ENCODE measurements around the gene SORL1-AS1.

The SORL1-AS1 gene

DNA sequence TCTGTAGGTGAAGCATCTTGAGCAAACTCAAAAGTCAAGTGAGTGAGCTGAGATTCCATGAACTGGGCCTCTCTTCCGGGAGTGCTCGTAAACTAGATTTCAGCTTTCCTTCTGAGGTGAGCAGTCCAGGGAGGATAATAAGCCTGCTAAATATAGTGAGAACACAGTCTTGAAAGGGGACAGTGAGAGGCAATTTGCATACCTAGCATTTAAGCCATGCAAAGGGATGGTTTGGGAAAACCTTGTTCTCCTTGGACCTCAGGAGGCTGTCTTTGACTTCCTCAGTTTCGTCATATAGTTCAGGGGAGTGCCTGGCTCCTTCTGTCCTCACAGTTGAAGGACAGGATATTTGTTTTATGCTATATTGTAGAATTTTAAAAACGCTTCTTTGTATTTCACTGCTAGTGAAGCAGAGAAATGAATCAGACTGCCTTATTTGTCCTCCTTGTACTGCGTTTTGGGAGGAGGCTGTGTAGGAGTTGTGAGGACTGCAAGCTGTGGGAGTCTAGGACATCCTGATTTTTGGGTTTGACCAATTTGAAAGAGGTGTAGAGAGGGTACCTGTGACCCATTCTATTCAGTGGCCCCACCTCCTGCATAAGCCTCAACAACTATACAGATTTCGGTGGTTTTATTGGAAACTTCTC, 11.0 kb upstream of the SORL1-AS1 start:
- TF ChIP-seq, protein P1, sequence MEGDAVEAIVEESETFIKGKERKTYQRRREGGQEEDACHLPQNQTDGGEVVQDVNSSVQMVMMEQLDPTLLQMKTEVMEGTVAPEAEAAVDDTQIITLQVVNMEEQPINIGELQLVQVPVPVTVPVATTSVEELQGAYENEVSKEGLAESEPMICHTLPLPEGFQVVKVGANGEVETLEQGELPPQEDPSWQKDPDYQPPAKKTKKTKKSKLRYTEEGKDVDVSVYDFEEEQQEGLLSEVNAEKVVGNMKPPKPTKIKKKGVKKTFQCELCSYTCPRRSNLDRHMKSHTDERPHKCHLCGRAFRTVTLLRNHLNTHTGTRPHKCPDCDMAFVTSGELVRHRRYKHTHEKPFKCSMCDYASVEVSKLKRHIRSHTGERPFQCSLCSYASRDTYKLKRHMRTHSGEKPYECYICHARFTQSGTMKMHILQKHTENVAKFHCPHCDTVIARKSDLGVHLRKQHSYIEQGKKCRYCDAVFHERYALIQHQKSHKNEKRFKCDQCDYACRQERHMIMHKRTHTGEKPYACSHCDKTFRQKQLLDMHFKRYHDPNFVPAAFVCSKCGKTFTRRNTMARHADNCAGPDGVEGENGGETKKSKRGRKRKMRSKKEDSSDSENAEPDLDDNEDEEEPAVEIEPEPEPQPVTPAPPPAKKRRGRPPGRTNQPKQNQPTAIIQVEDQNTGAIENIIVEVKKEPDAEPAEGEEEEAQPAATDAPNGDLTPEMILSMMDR (IDR thresholded peaks at IDR 0.05) = no peak
- no peak for TF ChIP-seq EZH2phosphoT487 (IDR thresholded peaks at IDR 0.05)
- no peak for TF ChIP-seq EZH2 (IDR thresholded peaks at IDR 0.05)

DNA sequence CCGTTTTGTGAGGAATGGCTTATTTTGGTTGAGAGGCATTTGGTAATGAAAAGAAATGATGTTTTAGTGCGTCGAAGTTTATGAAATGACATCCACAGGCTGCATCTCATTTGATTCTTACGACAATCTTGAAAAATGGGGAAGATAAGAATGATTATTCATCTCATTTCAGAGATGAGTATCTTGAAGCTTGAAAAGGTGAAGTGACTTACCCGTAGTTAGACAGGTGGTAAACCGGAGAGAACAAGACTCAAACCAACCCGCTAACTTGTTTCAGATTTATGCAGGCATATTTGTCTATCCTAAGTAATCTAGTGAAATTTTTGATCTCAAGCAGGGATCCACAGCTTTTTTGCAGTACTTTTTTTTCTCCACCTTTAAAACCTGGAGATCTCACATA, 9.1 kb upstream of the SORL1-AS1 start:
- H3K4me1 ChIP-seq = peaks cover 22% of the 10 kb centered on the region
- H2AFZ ChIP-seq (replicated peaks) = no peak overlapping the region
- peaks cover 100% of the 10 kb centered on the region for H3K79me2 ChIP-seq (ENCODE audit: low read depth)
- H3K4me1 Mint-ChIP-seq = peaks cover 15% of the 10 kb centered on the region
- TF ChIP-seq EZH2phosphoT487 (IDR thresholded peaks at IDR 0.05) (no peak), EZH2 (IDR thresholded peaks at IDR 0.05) (no peak)
- TF ChIP-seq, protein P1 (IDR thresholded peaks at IDR 0.05) = no peak
- no peaks in the 10 kb centered on the region for H3K27me3 ChIP-seq
- H4K20me1 ChIP-seq (ENCODE audit: low read depth) = peaks cover 59% of the 10 kb centered on the region
- no peak overlapping the region for H3K4me2 ChIP-seq
- no peak overlapping the region for H3K4me3 Mint-ChIP-seq
- peaks cover 3% of the 10 kb centered on the region for H3K27me3 Mint-ChIP-seq (ENCODE audit: insufficient read depth, low read depth)
- no peaks in the 10 kb centered on the region for H3K9me3 Mint-ChIP-seq
- no peaks in the 10 kb centered on the region for H3K9me3 ChIP-seq (ENCODE audit: low read depth)
- no peaks in the 10 kb centered on the region for H3K36me3 Mint-ChIP-seq
- H3K27ac Mint-ChIP-seq = no peak overlapping the region
- no peaks in the 10 kb centered on the region for H3F3A ChIP-seq (ENCODE audit: low read depth)
- no peaks in the 10 kb centered on the region for H3K36me3 ChIP-seq
- no peak overlapping the region for H3K9ac ChIP-seq
- DNase-seq (ENCODE audit: low spot score) = no peak
- H3K4me3 ChIP-seq = no peak overlapping the region
- H3K27ac ChIP-seq = no peak overlapping the region

More for the DNA sequence above, 11.0 kb upstream of the SORL1-AS1 start:
- Histone ChIP-seq H3K27ac (no peak overlapping the region), H3K79me2 (ENCODE audit: low read depth) (peaks cover 99% of the 10 kb centered on the region), H3K9me3 (ENCODE audit: low read depth) (no peaks in the 10 kb centered on the region), H3K4me3 (no peak overlapping the region), H3K4me1 (peaks cover 25% of the 10 kb centered on the region), H3K36me3 (no peaks in the 10 kb centered on the region), H3F3A (ENCODE audit: low read depth) (no peaks in the 10 kb centered on the region), H2AFZ (replicated peaks) (no peak overlapping the region), H3K27me3 (no peaks in the 10 kb centered on the region), H4K20me1 (ENCODE audit: low read depth) (peaks cover 70% of the 10 kb centered on the region), H3K9ac (no peak overlapping the region), H3K4me2 (no peak overlapping the region)
- Mint-ChIP-seq H3K9me3 (no peaks in the 10 kb centered on the region), H3K27me3 (ENCODE audit: insufficient read depth, low read depth) (peaks cover 3% of the 10 kb centered on the region), H3K27ac (no peak overlapping the region), H3K4me3 (no peak overlapping the region), H3K36me3 (no peaks in the 10 kb centered on the region), H3K4me1 (peaks cover 21% of the 10 kb centered on the region)
- DNase-seq (ENCODE audit: low spot score) = no peak

DNA sequence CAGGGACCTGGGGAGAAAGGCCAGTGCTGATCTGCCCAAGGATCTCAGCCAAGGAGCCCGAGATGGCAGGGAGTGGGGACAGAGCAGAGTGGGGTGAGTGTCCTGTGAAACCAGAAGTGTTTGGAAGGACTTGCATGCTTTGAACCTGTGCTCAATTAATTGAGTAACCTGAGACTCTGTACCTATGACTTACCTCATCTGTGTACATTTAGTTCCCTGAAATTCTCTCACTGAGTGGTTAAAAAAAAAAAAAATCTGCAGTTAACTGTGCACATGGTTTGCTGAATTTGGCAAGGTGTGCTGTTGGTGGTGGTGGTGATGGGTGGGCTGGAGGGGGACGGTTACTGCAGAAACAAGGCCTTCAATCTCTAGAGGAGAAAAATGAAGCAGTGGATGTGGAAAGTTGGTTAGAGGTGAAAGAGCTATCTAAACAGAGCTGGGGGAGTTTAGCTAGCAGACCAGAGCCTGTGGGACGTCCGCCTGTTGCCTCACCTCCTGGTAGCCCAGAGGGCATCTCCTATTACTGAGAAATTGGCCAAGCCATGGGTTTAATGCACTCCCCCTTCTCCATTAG, 8.3 kb upstream of the SORL1-AS1 start:
- H3K27me3 Mint-ChIP-seq (ENCODE audit: insufficient read depth, low read depth) = peaks cover 3% of the 10 kb centered on the region
- peaks cover 100% of the 10 kb centered on the region for H3K79me2 ChIP-seq (ENCODE audit: low read depth)
- no peak overlapping the region for H3K27ac Mint-ChIP-seq

More for the DNA sequence above, 8.3 kb upstream of the SORL1-AS1 start:
- peaks cover 22% of the 10 kb centered on the region for H3K4me1 ChIP-seq
- no peak overlapping the region for H2AFZ ChIP-seq (replicated peaks)
- H3F3A ChIP-seq (ENCODE audit: low read depth) = no peaks in the 10 kb centered on the region
- no peak overlapping the region for H3K27ac ChIP-seq
- H3K4me3 ChIP-seq = no peak overlapping the region
- Mint-ChIP-seq H3K4me3 (no peak overlapping the region), H3K9me3 (no peaks in the 10 kb centered on the region), H3K36me3 (no peaks in the 10 kb centered on the region), H3K4me1 (peaks cover 14% of the 10 kb centered on the region)
- H3K36me3 ChIP-seq = no peaks in the 10 kb centered on the region
- DNase-seq (ENCODE audit: low spot score) = no peak
- H3K9ac ChIP-seq = no peak overlapping the region
- H4K20me1 ChIP-seq (ENCODE audit: low read depth) = peaks cover 59% of the 10 kb centered on the region
- no peak overlapping the region for H3K4me2 ChIP-seq
- H3K9me3 ChIP-seq (ENCODE audit: low read depth) = no peaks in the 10 kb centered on the region
- TF ChIP-seq EZH2 (IDR thresholded peaks at IDR 0.05) = no peak
- no peak for TF ChIP-seq EZH2phosphoT487 (IDR thresholded peaks at IDR 0.05)
- TF ChIP-seq, protein P1 (IDR thresholded peaks at IDR 0.05) = no peak
- H3K27me3 ChIP-seq = no peaks in the 10 kb centered on the region
